ENCODE results near the gene VPS37D.
A peak's percentile ranks its signal among the peaks of the same experiment; 100 is the strongest.

The VPS37D gene

DNA sequence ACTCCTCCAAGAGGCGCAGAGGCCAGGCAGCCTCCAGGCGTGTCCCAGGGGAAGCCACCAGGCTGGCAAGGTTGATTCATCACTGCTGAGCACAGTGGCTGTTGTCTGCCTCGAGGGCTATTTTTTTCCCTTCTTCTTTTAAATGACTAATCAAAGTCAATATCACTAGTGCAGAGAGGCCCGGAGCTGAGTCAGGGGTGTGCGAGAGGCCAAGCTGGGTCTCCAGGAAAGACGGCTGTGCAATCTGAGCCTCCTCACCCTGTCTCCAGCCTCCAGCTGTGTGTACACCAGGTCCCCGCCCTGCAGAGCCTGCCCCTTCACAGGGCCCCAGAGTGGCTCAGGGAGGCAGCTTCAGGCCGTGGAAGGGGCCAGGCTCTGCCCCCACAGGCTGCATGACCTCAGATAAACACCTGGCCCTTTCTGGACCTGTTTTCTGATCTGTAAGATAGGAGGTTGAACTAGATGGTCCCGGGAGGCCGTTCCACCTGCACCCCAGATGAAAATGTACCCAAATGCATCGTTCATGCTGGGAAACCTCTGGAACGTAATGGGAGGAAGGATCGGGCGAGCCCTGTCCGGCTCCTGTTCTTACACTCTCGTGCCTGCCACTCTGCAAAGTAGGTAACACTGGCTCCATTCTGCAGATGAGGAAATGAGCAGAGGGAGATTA is 48.2 kb downstream of the VPS37D start (continued):
- TF ChIP-seq, protein P1, sequence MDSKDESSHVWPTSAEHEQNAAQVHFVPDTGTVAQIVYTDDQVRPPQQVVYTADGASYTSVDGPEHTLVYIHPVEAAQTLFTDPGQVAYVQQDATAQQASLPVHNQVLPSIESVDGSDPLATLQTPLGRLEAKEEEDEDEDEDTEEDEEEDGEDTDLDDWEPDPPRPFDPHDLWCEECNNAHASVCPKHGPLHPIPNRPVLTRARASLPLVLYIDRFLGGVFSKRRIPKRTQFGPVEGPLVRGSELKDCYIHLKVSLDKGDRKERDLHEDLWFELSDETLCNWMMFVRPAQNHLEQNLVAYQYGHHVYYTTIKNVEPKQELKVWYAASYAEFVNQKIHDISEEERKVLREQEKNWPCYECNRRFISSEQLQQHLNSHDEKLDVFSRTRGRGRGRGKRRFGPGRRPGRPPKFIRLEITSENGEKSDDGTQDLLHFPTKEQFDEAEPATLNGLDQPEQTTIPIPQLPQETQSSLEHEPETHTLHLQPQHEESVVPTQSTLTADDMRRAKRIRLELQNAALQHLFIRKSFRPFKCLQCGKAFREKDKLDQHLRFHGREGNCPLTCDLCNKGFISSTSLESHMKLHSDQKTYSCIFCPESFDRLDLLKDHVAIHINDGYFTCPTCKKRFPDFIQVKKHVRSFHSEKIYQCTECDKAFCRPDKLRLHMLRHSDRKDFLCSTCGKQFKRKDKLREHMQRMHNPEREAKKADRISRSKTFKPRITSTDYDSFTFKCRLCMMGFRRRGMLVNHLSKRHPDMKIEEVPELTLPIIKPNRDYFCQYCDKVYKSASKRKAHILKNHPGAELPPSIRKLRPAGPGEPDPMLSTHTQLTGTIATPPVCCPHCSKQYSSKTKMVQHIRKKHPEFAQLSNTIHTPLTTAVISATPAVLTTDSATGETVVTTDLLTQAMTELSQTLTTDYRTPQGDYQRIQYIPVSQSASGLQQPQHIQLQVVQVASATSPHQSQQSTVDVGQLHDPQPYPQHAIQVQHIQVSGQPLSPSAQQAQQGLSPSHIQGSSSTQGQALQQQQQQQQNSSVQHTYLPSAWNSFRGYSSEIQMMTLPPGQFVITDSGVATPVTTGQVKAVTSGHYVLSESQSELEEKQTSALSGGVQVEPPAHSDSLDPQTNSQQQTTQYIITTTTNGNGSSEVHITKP (tag by site-specific recombination; IDR thresholded peaks at IDR 0.05), result peak; percentile 42; the same call in 1 of the 2 replicates
- TF ChIP-seq ZNF391 (tag by site-specific recombination; IDR thresholded peaks at IDR 0.05; ENCODE audit: borderline replicate concordance, low read depth) (no peak), ZSCAN23 (tag by site-specific recombination; IDR thresholded peaks at IDR 0.05) (0 out of 2 replicates have a peak, but pooled peaks have one; percentile 20)
- TF ChIP-seq, protein P2, sequence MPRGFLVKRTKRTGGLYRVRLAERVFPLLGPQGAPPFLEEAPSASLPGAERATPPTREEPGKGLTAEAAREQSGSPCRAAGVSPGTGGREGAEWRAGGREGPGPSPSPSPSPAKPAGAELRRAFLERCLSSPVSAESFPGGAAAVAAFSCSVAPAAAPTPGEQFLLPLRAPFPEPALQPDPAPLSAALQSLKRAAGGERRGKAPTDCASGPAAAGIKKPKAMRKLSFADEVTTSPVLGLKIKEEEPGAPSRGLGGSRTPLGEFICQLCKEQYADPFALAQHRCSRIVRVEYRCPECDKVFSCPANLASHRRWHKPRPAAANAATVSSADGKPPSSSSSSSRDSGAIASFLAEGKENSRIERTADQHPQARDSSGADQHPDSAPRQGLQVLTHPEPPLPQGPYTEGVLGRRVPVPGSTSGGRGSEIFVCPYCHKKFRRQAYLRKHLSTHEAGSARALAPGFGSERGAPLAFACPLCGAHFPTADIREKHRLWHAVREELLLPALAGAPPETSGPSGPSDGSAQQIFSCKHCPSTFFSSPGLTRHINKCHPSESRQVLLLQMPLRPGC (tag by site-specific recombination; IDR thresholded peaks at IDR 0.05), result peak; percentile 57

DNA sequence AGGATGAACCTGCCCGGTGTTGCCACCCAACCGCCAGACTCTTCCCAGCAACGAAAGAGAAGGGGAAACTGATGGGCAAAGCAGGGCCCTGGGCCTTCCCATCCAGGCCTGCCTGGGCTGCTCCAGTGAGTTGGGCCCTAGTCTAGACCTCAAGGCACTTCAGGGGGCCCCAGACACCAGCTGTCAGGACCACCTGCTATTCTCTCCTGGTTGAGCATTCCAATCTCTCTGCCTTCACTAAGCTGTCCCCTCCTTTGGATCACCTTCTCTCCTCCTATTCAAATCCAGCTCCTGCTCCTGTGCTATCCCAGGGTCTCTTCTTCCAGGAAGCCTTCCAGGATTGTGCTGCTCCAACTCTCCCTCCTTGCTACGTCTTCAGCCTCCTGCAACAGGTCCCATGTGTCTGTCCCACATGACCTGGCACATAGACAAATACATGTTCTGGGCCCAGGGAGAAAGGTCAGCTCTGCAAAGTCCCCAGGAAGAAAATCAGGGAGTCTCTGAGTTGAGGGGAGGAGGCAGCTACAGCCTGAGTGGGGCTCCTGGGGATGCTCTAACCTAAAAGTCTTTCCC is 48.8 kb downstream of the VPS37D start:
- Histone ChIP-seq H3K9me3 (ENCODE audit: control insufficient read depth, insufficient read depth, low read depth, low read length) (no peaks in the 10 kb centered on the region), H3K27ac (ENCODE audit: extremely low read depth, low read depth, low read length) (peak overlapping the region; percentile 6), H3K36me3 (ENCODE audit: control insufficient read depth in 2 of 2, insufficient read depth in 1 of 2, low read length in 2 of 2) (no peaks in the 10 kb centered on the region; a peak in 1 of 3 replicates), H3K4me1 (ENCODE audit: control insufficient read depth, insufficient read depth, low read length) (peaks cover 18% of the 10 kb centered on the region), H3K4me3 (ENCODE audit: low read depth, low read length) (no peak overlapping the region)
- ChIA-PET POLR2A (interaction anchor here (0.5 to 2.3 kb wide), 10 partner anchors 12 to 194 kb away, joined by 3 to 12 read pairs (median 4); partner anchors contain the start of genes ABHD11, BAZ1B and BUD23), CTCF (interaction anchor here (2.0 to 3.5 kb wide), 2 partner anchors 9 to 109 kb away, joined by 15 to 17 read pairs; no protein-coding TSS in a partner anchor)
- no peak for TF ChIP-seq ZXDB (tag by site-specific recombination; IDR thresholded peaks at IDR 0.05)
- no peak for TF ChIP-seq HOXD13 (CRISPR knock-in tag; IDR thresholded peaks at IDR 0.05; ENCODE audit: borderline replicate concordance)
- no peak for TF ChIP-seq ZNF529 (tag by site-specific recombination; IDR thresholded peaks at IDR 0.05; ENCODE audit: insufficient replicate concordance)
- TF ChIP-seq GLI4 (tag by site-specific recombination; IDR thresholded peaks at IDR 0.05), result no peak
- TF ChIP-seq ZNF354C (tag by site-specific recombination; IDR thresholded peaks at IDR 0.05; ENCODE audit: borderline replicate concordance, low read depth), result no peak
- peak; percentile 78 for TF ChIP-seq SCRT2 (tag by site-specific recombination; IDR thresholded peaks at IDR 0.05)

DNA sequence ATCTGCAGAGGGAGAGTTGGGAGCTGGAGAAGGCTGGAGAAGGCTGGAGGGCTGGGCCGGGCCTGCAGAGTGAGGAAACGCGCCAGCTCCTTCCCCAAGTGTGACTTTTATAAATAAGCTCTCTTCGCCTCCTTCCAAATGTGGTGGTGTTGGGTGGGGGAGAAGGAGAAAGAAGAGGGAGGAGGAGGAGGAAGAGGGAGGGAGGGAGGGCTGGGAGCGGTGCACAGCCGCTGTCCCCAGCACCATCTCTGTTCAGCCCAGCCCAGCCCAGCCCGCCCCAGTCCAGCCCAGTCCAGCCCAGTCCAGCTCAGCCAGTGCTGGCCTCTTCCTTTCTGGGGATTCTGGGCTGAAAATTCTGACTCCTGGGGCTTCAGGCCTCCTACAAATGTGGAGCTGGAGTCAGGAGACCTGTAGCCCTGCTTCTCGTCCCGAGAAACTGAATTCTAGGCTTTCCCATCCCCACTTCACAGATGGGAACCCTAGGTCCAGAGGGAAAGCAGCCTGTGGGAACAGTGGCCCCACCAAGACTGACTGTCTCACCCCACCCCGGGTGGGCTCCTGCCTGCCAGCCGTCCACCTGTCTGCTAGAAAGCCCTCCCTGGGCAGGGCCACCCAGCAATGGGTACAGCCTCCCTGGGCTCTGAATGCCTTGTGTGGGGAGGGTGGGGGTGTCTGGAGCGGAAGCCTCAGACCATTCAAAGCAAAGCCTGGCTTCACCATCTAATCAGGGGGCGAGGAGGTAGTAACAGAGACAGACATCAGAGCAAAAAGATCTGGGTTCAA is 49.6 kb downstream of the VPS37D start:
- H3K4me3 ChIP-seq (ENCODE audit: low read depth, low read length), result no peak overlapping the region
- peaks cover 18% of the 10 kb centered on the region for H3K4me1 ChIP-seq (ENCODE audit: control insufficient read depth, insufficient read depth, low read length)
- H3K27ac ChIP-seq (ENCODE audit: extremely low read depth, low read depth, low read length), result no peak overlapping the region
- TF ChIP-seq, protein P3, sequence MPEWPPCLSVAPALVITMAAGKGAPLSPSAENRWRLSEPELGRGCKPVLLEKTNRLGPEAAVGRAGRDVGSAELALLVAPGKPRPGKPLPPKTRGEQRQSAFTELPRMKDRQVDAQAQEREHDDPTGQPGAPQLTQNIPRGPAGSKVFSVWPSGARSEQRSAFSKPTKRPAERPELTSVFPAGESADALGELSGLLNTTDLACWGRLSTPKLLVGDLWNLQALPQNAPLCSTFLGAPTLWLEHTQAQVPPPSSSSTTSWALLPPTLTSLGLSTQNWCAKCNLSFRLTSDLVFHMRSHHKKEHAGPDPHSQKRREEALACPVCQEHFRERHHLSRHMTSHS (tag by site-specific recombination; IDR thresholded peaks at IDR 0.05), result no peak
- TF ChIP-seq ZNF174 (tag by site-specific recombination; IDR thresholded peaks at IDR 0.05) (no peak), ZNF19 (tag by site-specific recombination; IDR thresholded peaks at IDR 0.05; ENCODE audit: low read depth) (no peak), MEIS1 (CRISPR knock-in tag; IDR thresholded peaks at IDR 0.05; ENCODE audit: borderline replicate concordance) (no peak), ZNF112 (tag by site-specific recombination; IDR thresholded peaks at IDR 0.05) (no peak), ZNF596 (tag by site-specific recombination; IDR thresholded peaks at IDR 0.05) (no peak), KLF9 (tag by site-specific recombination; IDR thresholded peaks at IDR 0.05; ENCODE audit: low read depth) (no peak)
- TF ChIP-seq, protein P4, sequence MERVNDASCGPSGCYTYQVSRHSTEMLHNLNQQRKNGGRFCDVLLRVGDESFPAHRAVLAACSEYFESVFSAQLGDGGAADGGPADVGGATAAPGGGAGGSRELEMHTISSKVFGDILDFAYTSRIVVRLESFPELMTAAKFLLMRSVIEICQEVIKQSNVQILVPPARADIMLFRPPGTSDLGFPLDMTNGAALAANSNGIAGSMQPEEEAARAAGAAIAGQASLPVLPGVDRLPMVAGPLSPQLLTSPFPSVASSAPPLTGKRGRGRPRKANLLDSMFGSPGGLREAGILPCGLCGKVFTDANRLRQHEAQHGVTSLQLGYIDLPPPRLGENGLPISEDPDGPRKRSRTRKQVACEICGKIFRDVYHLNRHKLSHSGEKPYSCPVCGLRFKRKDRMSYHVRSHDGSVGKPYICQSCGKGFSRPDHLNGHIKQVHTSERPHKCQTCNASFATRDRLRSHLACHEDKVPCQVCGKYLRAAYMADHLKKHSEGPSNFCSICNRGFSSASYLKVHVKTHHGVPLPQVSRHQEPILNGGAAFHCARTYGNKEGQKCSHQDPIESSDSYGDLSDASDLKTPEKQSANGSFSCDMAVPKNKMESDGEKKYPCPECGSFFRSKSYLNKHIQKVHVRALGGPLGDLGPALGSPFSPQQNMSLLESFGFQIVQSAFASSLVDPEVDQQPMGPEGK (tag by site-specific recombination; IDR thresholded peaks at IDR 0.05), result no peak
- H3K9me3 ChIP-seq (ENCODE audit: control insufficient read depth, insufficient read depth, low read depth, low read length), result no peaks in the 10 kb centered on the region
- no peaks in the 10 kb centered on the region; a peak in 1 of 3 replicates for H3K36me3 ChIP-seq (ENCODE audit: control insufficient read depth in 2 of 2, insufficient read depth in 1 of 2, low read length in 2 of 2)
- POLR2A ChIA-PET, result interaction anchor here (0.5 to 2.3 kb wide), 7 partner anchors 15 to 111 kb away, joined by 3 to 12 read pairs (median 3); partner anchors contain the start of gene ABHD11
- CTCF ChIA-PET, result interaction anchor here (0.8 to 2.0 kb wide), 5 partner anchors 8 to 138 kb away, joined by 3 to 15 read pairs (median 4); no protein-coding TSS in a partner anchor

Data from HEK293 (cell line).